H9 (cell line): ENCODE results near the gene STXBP1. TPM values are rescaled to one million over a fixed set of nuclear protein-coding genes. Genes with fewer than 3 reads are reported as not detected.
A peak's percentile ranks its signal among the peaks of the same experiment; 100 is the strongest.

Experiments used
- DNase-seq: peaks from one replicate; pipeline ENCODE4 v3.0.0-alpha.2; 2017
- H2AFZ ChIP-seq: one replicate; pipeline ENCODE4 v1.6.1; 2013; ENCODE audit warnings: mild to moderate bottlenecking, low read length, control low read depth, moderate library complexity
- H2AK5ac ChIP-seq: 2 replicates; pipeline ENCODE4 v1.6.1; 2013; ENCODE audit warnings: low read length, control low read depth, mixed read lengths; ENCODE audit not compliant: insufficient read length
- H2BK120ac ChIP-seq: one replicate; pipeline ENCODE4 v1.6.1; 2013; ENCODE audit warnings: low read depth, mild to moderate bottlenecking, low read length, control low read depth, inconsistent platforms; ENCODE audit not compliant: poor library complexity, severe bottlenecking
- H2BK12ac ChIP-seq: 2 replicates; pipeline ENCODE4 v1.6.1; 2013; ENCODE audit warnings: low read length, control low read depth, mixed read lengths, low read depth; ENCODE audit not compliant: insufficient read length
- H2BK15ac ChIP-seq: 2 replicates; pipeline ENCODE4 v1.6.1; 2013; ENCODE audit warnings: low read depth, low read length, control low read depth
- H2BK20ac ChIP-seq: one replicate; pipeline ENCODE4 v1.6.1; 2013; ENCODE audit warnings: low read depth, mild to moderate bottlenecking, low read length, control low read depth, inconsistent platforms; ENCODE audit not compliant: poor library complexity, severe bottlenecking
- H2BK5ac ChIP-seq: 2 replicates; pipeline ENCODE4 v1.6.1; 2013; ENCODE audit warnings: low read length, control low read depth, mixed read lengths; ENCODE audit not compliant: insufficient read length
- H3K14ac ChIP-seq: 2 replicates; pipeline ENCODE4 v1.6.1; 2013; ENCODE audit warnings: low read length, control low read depth; ENCODE audit not compliant: insufficient read depth
- H3K18ac ChIP-seq: 2 replicates; pipeline ENCODE4 v1.6.1; 2013; ENCODE audit warnings: low read depth, mild to moderate bottlenecking, mixed read lengths, low read length, control low read depth; ENCODE audit not compliant: insufficient read length
- H3K23ac ChIP-seq: 2 replicates; pipeline ENCODE4 v1.6.1; 2013; ENCODE audit warnings: low read length, control low read depth, mixed read lengths, low read depth; ENCODE audit not compliant: insufficient read length
- H3K23me2 ChIP-seq: 2 replicates; pipeline ENCODE4 v1.6.1; 2013; ENCODE audit warnings: low read depth, mild to moderate bottlenecking, mixed read lengths, low read length, control low read depth; ENCODE audit not compliant: insufficient read length, poor library complexity, severe bottlenecking
- H3K27ac ChIP-seq: 2 replicates; pipeline ENCODE4 v1.5.1; 2013; ENCODE audit warnings: low read length, control low read depth, mixed read lengths, low read depth; ENCODE audit not compliant: insufficient read length
- H3K27me3 ChIP-seq: 2 replicates; pipeline ENCODE4 v1.6.1; 2013; ENCODE audit warnings: low read length, control low read depth, inconsistent platforms; ENCODE audit not compliant: insufficient read depth
- H3K4ac ChIP-seq: 2 replicates; pipeline ENCODE4 v1.6.1; 2013; ENCODE audit warnings: low read depth, mild to moderate bottlenecking, control low read depth, inconsistent platforms, low read length, moderate library complexity
- H3K4me1 ChIP-seq: 2 replicates; pipeline ENCODE4 v1.6.1; 2013; ENCODE audit warnings: low read length, control low read depth, inconsistent platforms; ENCODE audit not compliant: insufficient read depth
- H3K4me2 ChIP-seq: 2 replicates; pipeline ENCODE4 v1.6.1; 2013; ENCODE audit warnings: low read length, control low read depth, mixed read lengths; ENCODE audit not compliant: insufficient read length, insufficient read depth
- H3K56ac ChIP-seq: 2 replicates; pipeline ENCODE4 v1.6.1; 2013; ENCODE audit warnings: low read depth, mild to moderate bottlenecking, mixed read lengths, low read length, control low read depth; ENCODE audit not compliant: insufficient read length
- H3K79me1 ChIP-seq: 2 replicates; pipeline ENCODE4 v1.6.1; 2013; ENCODE audit warnings: low read depth, mild to moderate bottlenecking, moderate library complexity, low read length, control low read depth, inconsistent platforms; ENCODE audit not compliant: insufficient read depth, poor library complexity, severe bottlenecking
- H3K79me2 ChIP-seq: 2 replicates; pipeline ENCODE4 v1.6.1; 2013; ENCODE audit warnings: low read length, control low read depth, inconsistent platforms; ENCODE audit not compliant: insufficient read depth
- H3K9ac ChIP-seq: 2 replicates; pipeline ENCODE4 v1.6.1; 2013; ENCODE audit warnings: low read length, control low read depth, mixed read lengths; ENCODE audit not compliant: insufficient read length; ENCODE audit errors: extremely low read depth
- H3K9me3 ChIP-seq: one replicate; pipeline ENCODE4 v1.6.1; 2013; ENCODE audit warnings: low read depth, low read length, inconsistent platforms; ENCODE audit not compliant: control insufficient read depth
- H3T11ph ChIP-seq: one replicate; pipeline ENCODE4 v1.6.1; 2013; ENCODE audit warnings: mild to moderate bottlenecking, low read length, control low read depth, inconsistent platforms
- H4K20me1 ChIP-seq: one replicate; pipeline ENCODE4 v1.6.1; 2013; ENCODE audit not compliant: control insufficient read depth, insufficient read length, insufficient read depth
- H4K5ac ChIP-seq: 2 replicates; pipeline ENCODE4 v1.6.1; 2013; ENCODE audit warnings: low read depth, mild to moderate bottlenecking, mixed read lengths, low read length, control low read depth; ENCODE audit not compliant: insufficient read length
- H4K8ac ChIP-seq: replicated peaks from 2 replicates; pipeline ENCODE4 v1.6.1; 2013; ENCODE audit warnings: low read length, control low read depth, mixed read lengths, low read depth; ENCODE audit not compliant: insufficient read length
- H4K91ac ChIP-seq: 2 replicates; pipeline ENCODE4 v1.6.1; 2013; ENCODE audit warnings: low read depth, mild to moderate bottlenecking, moderate library complexity, mixed read lengths, low read length, control low read depth; ENCODE audit not compliant: insufficient read length
- H3K27ac Mint-ChIP-seq, 3 experiments: 2 replicates in 2 of 3; 3 replicates in 1 of 3; pipeline ENCODE4 v1.8.0; 2020 to 2021; ENCODE audit warnings: mixed read lengths in 3 of 3, mild to moderate bottlenecking in 1 of 3, moderate library complexity in 1 of 3
- H3K27me3 Mint-ChIP-seq: 2 replicates; pipeline ENCODE4 v1.8.0; 2021; ENCODE audit warnings: low read depth, mild to moderate bottlenecking, moderate library complexity, mixed read lengths
- H3K36me3 Mint-ChIP-seq, 3 experiments: 2 replicates in 2 of 3; 3 replicates in 1 of 3; pipeline ENCODE4 v1.8.0; 2020 to 2021; ENCODE audit warnings: low read depth in 3 of 3, mixed read lengths in 3 of 3; ENCODE audit not compliant: insufficient read depth in 1 of 3
- H3K4me1 Mint-ChIP-seq, 2 experiments: 2 replicates each; pipeline ENCODE4 v1.8.0; 2020; ENCODE audit warnings: mixed read lengths in 2 of 2
- H3K4me3 Mint-ChIP-seq, 2 experiments: 2 replicates in 1 of 2; 3 replicates in 1 of 2; pipeline ENCODE4 v1.8.0; 2020 to 2021; ENCODE audit warnings: mild to moderate bottlenecking in 2 of 2, mixed read lengths in 2 of 2, moderate library complexity in 1 of 2
- H3K9me3 Mint-ChIP-seq, 2 experiments: 2 replicates in 1 of 2; 3 replicates in 1 of 2; pipeline ENCODE4 v1.8.0; 2020; ENCODE audit warnings: mild to moderate bottlenecking in 2 of 2, mixed read lengths in 2 of 2, moderate library complexity in 1 of 2
- CTCF ChIP-seq: fragments of 200-600 bp; sonication (generic); conservative IDR thresholded peaks from 3 replicates; pipeline ENCODE4 v1.8.0; 2021; ENCODE audit warnings: antibody characterized with exemption, mild to moderate bottlenecking
- WGBS: extraction: QIAGEN DNeasy Blood & Tissue Kit; methylation state at CpG from one replicate; pipeline ENCODE4 v1.1.7; 2013; ENCODE audit warnings: missing lambda C conversion rate, low lambda C conversion rate, mixed read lengths; ENCODE audit not compliant: insufficient read length; ENCODE audit errors: extremely low coverage; 5-methylcytosine and 5-hydroxymethylcytosine counted together
- total RNA-seq: library from RNA; stranded (reverse); gene quantifications from 2 replicates; pipeline ENCODE4 v1.2.1, GENCODE V29; 2021

The STXBP1 gene
- total RNA-seq, 1 experiment from 2014 or later: 22.3 TPM

- Histone ChIP-seq H3K9ac (no peak overlapping the region), H3K9me3 (no peaks in the 10 kb centered on the region), H2AFZ (no peak overlapping the region), H3K18ac (no peak overlapping the region), H3K27ac (no peak overlapping the region), H3T11ph (no peak overlapping the region), H3K14ac (no peak overlapping the region), H3K23me2 (no peaks in the 10 kb centered on the region), H3K4ac (no peak overlapping the region), H3K23ac (no peak overlapping the region), H2BK5ac (no peak overlapping the region), H2BK12ac (no peak overlapping the region), H2BK20ac (no peak overlapping the region), H4K20me1 (no peaks in the 10 kb centered on the region), H4K8ac (no peak overlapping the region), H4K5ac (no peak overlapping the region), H2BK120ac (no peak overlapping the region), H3K27me3 (no peaks in the 10 kb centered on the region), H2AK5ac (no peak overlapping the region), H3K79me2 (no peaks in the 10 kb centered on the region), H3K4me2 (no peak overlapping the region), H3K56ac (no peak overlapping the region), H4K91ac (no peak overlapping the region), H3K4me1 (peaks cover 19% of the 10 kb centered on the region), H3K79me1 (no peaks in the 10 kb centered on the region), H2BK15ac (no peak overlapping the region)
- H3K27ac Mint-ChIP-seq: peak overlapping the region; percentile 20 to 46 (median 30); a peak in 6 of 7 replicates
- H3K36me3 Mint-ChIP-seq: peaks cover 0 to 5% (median 0%) of the 10 kb centered on the region in 3 experiments; a peak in 3 of 7 replicates
- no peak for TF ChIP-seq CTCF
- H3K9me3 Mint-ChIP-seq: no peaks in the 10 kb centered on the region
- no peak overlapping the region for H3K4me3 Mint-ChIP-seq
- DNase-seq: no peak
- no peaks in the 10 kb centered on the region for H3K27me3 Mint-ChIP-seq
- H3K4me1 Mint-ChIP-seq: peaks cover 34 to 42% of the 10 kb centered on the region in 2 experiments
- no CpG with 5 or more reads among the region's 9 CpGs for WGBS
These were observed 39.9 kb downstream of the STXBP1 start for GRCh38 chr9:127651697-127652610.
